ENCODE data around the gene CRB2.
"Not testable (repeated sequence)": the region's sequence is repeated elsewhere in the genome, so short reads cannot be mapped to it uniquely, and the experiment has no call there.

Gene CRB2

GRCh38 chr9:123398938-123399337 lies 42.9 kb downstream of the CRB2 start:
- in situ Hi-C loops (cut with MboI; ENCODE audit: low sequenced_read_pairs): not testable (repeated sequence)

GRCh38 chr9:123399803-123400378 lies 43.9 kb downstream of the CRB2 start:
- in situ Hi-C loops (cut with MboI; ENCODE audit: low sequenced_read_pairs): no loop called here

GRCh38 chr9:123400926-123401503 lies 45.0 kb downstream of the CRB2 start:
- in situ Hi-C loops (cut with MboI; ENCODE audit: low sequenced_read_pairs): no loop called here

- in situ Hi-C loops (cut with MboI; ENCODE audit: low sequenced_read_pairs): no loop called here
Measured at GRCh38 chr9:123401879-123402513, 46.0 kb downstream of the CRB2 start.

- in situ Hi-C loops (cut with MboI; ENCODE audit: low sequenced_read_pairs): no loop called here
Measured at GRCh38 chr9:123402981-123403509, 47.0 kb downstream of the CRB2 start.

GRCh38 chr9:123406016-123406415 lies 50.0 kb downstream of the CRB2 start:
- in situ Hi-C loops (cut with MboI; ENCODE audit: low sequenced_read_pairs): no loop called here

GRCh38 chr9:123406691-123407216 lies 50.8 kb downstream of the CRB2 start:
- in situ Hi-C loops (cut with MboI; ENCODE audit: low sequenced_read_pairs): no loop called here

GRCh38 chr9:123407217-123407851 lies 51.3 kb downstream of the CRB2 start:
- in situ Hi-C loops (cut with MboI; ENCODE audit: low sequenced_read_pairs): no loop called here

- in situ Hi-C loops (cut with MboI; ENCODE audit: low sequenced_read_pairs): no loop called here
Measured at GRCh38 chr9:123408313-123409262, 52.6 kb downstream of the CRB2 start.

GRCh38 chr9:123410281-123410910 lies 54.4 kb downstream of the CRB2 start:
- in situ Hi-C loops (cut with MboI; ENCODE audit: low sequenced_read_pairs): no loop called here

GRCh38 chr9:123411191-123411590 lies 55.2 kb downstream of the CRB2 start:
- in situ Hi-C loops (cut with MboI; ENCODE audit: low sequenced_read_pairs): no loop called here

GRCh38 chr9:123411636-123412035 lies 55.6 kb downstream of the CRB2 start:
- in situ Hi-C loops (cut with MboI; ENCODE audit: low sequenced_read_pairs): no loop called here

GRCh38 chr9:123412171-123412820 lies 56.3 kb downstream of the CRB2 start:
- in situ Hi-C loops (cut with MboI; ENCODE audit: low sequenced_read_pairs): no loop called here

GRCh38 chr9:123414204-123414603 lies 58.2 kb downstream of the CRB2 start:
- in situ Hi-C loops (cut with MboI; ENCODE audit: low sequenced_read_pairs): no loop called here

- in situ Hi-C loops (cut with MboI; ENCODE audit: low sequenced_read_pairs): no loop called here
Measured at GRCh38 chr9:123414936-123415930, 59.2 kb downstream of the CRB2 start.

GRCh38 chr9:123416176-123416575 lies 60.2 kb downstream of the CRB2 start:
- in situ Hi-C loops (cut with MboI; ENCODE audit: low sequenced_read_pairs): no loop called here

- in situ Hi-C loops (cut with MboI; ENCODE audit: low sequenced_read_pairs): no loop called here
Measured at GRCh38 chr9:123417289-123418051, 61.5 kb downstream of the CRB2 start.

- in situ Hi-C loops (cut with MboI; ENCODE audit: low sequenced_read_pairs): no loop called here
Measured at GRCh38 chr9:123418052-123418430, 62.0 kb downstream of the CRB2 start.
